GM21526 (cell line): Measurements from ENCODE around the gene CCDC63.
"Not testable (repeated sequence)": the region's sequence is repeated elsewhere in the genome, so short reads cannot be mapped to it uniquely, and the experiment has no call there.

Experiments used
- ATAC-seq: cut with Tn5 transposase; IDR thresholded peaks from one replicate; pipeline ENCODE4 v1.9.1; 2021; ENCODE audit warnings: moderate library complexity; ENCODE audit not compliant: unreplicated experiment, low FRiP score

CCDC63 gene

DNA sequence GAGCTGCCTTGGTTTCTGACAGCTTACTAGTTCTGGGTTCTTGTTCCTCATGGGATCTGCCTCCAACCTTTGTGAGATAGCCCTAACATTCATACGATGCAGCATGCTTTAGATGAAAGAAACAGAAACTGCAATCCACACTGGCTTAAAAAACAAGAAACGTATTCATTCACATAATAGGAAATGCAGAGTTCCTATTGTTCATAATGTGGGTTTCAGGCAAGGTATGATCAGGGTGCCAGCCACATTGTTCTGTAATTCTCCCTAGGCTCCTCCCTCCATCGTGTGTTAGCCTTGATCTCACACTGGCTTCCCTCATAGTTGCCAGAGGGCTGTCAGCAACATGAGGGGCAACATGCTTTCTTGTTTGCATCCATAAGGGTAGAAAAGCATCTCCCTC lies 2.7 kb upstream of the CCDC63 start:
- ATAC-seq, result no peak

DNA sequence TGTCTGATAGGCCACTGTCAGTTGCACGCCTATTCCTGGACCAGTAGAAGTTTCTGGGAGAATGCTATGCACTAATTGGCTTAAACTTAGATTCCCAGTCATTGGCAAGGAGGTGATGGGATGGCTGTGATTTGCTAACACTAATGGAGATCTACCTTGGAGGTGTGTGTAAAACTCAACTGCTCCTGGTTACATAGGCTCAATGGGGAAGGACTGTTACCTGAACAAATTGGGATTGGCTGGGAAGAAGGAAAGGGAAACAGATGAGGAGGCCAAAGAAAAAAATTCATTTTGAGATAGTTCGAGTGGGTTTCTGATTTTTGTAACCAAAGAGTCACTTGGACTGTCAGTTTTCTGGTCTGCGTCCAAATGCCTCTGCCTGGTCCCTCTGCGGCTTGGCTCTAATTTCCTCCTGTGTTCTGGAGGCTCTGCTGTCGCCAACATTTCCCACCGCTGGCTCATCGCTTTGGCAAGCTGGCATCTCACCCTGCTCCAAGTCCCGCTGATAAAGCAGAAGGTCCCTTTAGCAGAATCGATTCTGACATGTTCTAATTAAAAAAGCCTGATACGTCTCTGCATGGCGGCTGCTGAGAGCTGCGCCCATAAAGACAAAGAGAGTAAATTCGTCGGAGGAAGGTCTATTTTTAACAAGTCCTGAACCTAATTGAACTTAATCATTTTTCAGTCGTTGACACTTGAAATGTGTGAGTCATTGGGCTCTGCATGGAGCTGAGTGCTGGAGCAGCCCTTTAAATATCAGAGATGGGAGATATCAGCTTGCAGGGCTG lies 2.0 kb upstream of the CCDC63 start:
- ATAC-seq, result no peak

DNA sequence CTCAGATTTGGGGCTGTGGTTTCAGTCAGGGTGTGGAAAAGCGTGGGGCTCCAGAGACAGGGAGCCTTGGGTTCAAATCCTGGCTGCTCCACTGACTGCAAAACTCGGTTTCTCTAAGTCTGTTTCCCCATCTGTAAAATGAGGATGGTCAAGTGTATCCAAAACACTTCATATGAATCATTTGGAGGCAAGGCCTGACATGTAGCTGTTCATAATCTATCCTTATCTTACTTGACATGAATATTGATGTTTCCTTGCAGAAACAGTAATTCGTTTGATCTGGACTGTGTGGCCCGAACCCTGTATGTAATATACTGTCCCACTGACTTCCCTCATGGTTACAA lies 1.5 kb upstream of the CCDC63 start:
- ATAC-seq, result no peak

DNA sequence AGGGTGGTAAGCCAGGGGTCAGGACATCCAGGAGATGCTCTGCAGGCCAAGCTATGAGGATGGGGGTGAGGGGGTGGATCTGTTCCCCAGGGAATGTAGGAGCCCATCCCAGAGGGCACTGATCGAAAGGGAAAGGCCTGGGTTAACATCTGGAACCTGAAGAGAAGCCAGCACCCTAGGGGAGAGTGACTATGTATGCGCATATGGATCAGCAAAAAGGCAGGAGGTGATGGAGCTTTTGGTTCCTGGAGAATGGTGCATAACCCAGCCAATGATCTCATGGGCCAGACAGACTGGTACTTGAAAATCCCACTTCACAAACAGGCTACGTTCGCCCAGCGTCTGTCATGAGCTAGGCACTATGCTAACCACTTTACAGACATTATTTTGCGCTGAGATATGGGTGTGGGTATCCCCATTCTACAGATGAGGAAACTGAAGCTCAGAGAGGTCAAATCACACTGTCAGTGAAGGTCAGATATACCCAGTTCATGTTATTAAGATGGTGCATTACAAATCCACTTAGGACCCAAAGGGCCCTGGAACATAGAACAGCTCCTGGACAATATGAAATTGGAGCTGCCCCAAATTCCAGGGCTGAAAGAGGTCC lies 1.6 kb downstream of the CCDC63 start:
- no peak for ATAC-seq

DNA sequence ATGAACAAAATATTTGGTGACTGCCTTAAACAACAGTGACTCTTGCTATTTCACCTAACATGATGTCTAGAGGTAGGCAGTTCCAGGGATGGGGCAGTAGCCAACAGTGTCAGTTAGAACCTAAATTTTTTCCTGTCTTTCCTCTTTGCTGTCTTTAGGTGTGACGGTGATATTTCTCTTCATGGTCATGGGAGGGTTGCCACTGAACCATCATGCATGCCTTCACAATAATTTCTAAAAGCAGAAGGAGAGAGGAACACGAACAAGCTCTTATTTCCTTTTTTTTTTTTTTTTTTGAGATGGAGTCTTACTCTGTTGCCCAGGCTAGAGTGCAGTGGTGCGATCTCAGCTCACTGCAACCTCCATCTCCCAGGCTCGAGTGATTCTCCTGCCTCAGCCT lies 2.4 kb downstream of the CCDC63 start:
- ATAC-seq, result no peak

DNA sequence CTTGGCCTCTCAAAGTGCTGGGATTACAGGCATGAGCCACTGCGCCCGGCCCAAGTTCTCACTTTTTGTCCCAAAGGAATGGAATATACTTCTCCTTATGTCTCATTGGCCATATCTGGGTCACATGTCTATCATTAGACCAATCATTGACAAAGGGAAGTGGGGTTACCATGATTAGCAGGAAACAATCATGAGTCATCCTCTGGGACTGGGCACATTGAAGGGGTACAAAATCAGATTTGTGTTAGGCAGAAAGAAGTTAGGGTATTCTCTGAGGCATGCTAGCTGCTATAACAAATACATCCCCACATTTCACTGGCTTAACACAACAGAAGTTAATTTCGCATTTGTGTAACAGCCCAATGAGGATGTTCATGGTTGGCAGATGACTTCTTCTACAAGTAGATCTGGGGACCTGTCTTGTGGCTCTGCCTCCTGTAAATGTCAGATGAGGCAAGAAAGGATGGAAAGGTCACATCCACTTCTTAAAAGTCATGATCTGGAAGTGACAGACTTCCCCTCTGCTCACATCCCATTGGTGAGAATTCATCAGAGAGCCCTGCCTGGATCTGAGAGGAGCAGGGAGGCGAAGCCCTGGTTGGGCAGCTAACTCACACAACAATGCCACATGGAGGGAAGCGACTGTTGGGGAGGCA lies 3.1 kb downstream of the CCDC63 start:
- no peak for ATAC-seq

DNA sequence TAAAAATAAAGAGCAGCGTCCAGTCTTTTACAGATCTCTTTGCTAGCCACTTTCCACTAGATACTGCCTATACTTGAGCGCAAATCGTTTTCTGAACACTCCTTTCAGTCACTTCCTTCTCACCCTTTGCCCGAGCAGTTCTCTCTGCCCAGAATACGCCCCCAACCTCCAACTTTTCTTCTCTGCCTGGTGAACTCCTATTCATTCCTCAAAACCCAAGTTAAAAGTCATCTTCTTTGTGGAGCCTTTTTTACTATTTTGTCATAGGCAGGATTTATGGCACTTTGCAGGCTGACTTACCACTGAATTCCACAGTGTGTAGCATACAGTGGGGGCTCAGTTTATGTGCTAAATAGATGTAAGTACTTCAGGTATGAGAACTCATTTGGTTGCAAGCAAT lies 4.0 kb downstream of the CCDC63 start:
- no peak for ATAC-seq

DNA sequence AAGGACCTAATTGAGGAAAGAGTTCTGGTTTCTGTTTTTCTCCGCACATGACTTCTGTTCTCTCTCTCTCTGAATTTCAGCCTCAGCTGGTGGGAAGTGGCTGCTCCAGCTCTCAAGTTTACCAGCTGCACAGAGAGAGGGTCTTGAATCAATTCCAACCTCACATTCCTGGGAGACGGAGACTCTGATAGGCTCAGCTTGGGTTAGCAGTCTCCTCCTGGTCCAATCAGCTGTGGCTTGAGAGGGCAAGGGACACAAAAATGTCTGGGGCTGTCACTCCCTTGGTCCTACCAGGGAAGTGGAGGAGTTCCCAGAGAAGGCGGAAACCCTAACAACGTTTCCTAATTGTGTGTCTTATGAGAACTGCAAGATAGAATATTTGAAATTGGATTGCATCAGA lies 7.0 kb downstream of the CCDC63 start:
- ATAC-seq, result no peak

DNA sequence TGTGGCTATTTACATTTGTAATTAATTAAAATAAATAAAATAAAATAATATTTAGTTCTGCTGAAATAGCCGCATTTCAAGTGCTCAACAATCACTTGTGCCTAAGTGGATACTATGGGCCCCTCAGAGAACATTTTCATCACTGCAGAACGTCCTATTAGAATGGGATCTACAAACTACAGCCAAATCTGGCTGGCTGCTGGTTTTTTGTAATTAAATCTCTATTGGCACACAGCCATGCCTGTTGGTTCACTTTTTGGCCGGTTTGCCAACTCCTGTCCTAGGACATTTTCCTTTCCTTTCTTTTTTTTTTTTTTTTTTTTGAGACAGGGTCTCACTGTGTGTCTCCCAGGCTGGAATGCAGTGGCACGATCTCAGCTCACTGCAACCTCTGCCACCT lies 9.8 kb downstream of the CCDC63 start:
- ATAC-seq, result no peak

DNA sequence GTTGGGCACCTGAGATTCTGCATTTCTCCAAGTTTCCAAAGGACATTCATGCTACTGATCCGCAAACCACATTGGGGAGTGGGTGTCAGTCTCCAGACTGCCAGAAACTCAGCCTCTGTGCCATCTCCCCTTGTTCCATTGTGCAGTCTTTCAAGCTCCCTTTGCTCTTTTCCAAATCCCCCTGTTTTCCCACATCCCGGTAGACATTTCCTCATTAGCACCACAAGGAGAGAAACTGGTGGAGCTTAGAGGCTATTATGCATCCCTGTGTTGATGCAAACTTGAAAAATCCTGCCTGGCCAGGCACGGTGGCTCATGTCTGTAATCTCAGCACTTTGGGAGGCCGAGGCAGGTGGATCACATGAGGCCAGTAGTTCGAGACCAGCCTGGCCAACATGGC lies 10.7 kb downstream of the CCDC63 start:
- no peak for ATAC-seq

DNA sequence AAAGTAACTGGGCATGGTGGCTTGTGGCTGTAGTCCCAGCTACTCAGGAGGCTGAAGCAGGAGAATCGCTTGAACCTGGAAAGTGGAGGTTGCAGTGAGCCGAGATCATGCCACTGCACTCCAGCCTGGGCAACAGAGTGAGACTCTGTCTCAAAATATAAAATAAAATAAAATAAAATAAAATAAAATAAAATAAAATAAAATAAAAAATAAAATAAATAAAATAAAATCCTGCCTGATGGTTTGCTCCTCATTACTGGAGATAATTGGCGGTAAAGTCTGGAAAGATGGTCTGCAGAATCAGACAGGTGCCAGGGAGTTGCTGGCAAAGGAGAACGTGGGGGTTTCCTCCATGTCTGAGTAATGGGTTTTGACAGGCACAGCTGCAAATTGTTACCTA lies 11.2 kb downstream of the CCDC63 start:
- not testable (repeated sequence) for ATAC-seq

DNA sequence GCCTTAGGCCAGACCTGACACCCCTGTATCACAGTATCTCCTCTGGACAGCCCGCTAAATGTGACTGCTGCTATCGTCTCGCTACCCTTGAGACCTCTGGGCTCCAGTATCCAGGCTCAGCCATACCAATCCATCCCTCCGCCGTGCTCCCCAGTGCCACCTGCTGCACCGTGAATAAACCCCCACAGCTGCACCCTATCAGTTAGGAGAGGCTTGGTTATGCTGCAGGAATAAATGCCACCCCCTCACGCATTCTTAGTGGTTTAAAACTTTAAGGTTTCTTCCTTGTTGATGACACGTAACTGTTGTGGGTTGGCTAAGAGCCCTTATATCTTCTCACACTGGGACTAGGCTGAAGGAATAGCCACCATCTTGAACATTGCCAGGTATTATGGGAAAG lies 12.1 kb downstream of the CCDC63 start:
- ATAC-seq, result no peak

DNA sequence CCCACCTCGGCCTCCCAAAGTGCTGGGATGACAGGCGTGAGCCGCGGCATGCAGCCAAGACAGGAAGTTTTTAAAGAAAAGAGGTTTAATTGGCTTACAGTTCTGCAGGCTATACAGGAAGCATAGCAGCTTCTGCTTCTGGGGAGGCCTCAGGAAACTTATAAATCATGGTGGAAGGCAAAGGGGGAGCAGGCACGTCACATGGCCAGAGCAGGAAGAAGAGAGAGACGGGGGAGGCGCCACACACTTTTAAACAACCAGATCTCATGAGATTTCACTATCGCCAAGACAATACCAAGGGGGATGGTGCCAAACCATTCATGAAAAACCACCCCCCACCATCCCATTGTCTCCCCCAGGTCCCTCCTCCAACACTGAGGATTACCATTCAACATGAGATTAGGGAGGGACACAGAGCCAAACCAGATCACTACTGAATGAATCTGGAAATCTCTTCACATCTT lies 14.1 kb downstream of the CCDC63 start:
- ATAC-seq, result no peak

DNA sequence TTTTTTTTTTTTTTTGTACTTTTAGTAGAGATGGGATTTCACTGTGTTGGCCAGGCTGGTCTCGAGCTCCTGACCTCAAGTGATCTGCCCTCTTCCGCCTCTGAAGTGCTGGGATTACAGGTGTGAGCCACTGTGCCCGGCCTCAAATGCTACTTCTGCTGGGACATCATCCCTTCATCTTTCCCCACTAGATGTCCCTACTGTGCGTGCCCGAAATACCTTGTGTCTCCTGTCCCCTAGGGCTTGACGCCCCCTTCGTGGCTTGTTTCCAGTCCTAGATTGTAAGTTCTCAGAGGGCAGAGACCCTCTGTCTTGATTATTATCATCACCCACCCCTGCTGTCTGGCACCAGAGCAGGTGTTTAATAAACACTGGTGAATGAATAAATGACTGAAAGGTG lies 14.9 kb downstream of the CCDC63 start:
- no peak for ATAC-seq

DNA sequence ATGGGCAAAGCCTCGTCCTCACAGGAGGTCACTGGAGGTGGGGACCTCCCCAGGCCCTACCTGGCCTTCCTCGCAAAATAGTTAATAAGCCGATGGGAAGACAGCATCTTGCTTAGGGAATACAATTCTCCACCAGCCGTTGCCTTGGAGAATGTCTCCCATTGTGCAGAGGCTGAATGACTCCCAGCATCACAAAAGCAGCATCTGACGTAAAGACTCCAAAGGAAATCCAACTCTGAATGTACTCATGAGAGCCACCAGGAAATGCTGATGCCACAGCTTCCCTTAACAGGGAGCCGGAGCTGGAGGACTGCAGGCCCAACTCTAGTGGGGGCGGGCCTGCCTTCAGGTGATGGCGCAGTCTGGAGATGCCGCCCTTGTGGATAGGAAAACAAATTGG lies 15.5 kb downstream of the CCDC63 start:
- no peak for ATAC-seq

DNA sequence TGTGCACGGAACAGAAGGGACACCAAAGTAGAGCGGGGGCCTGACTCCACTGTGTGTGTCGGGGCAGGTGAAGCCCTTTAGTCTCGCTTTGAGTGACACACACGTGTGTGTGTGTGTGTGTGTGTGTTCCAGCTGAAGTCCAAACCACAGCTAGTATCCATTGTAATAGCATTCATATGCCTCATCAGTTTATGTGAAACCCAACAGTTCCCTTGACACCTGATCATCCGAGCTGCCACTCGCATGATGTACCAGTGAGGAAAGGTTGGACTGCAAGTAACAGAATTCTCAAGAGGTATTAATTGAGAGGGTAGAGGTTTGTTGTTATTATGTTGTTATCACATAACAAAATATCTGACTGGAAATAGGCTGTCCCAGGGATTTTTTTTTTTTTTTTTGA lies 16.4 kb downstream of the CCDC63 start:
- ATAC-seq, result no peak

DNA sequence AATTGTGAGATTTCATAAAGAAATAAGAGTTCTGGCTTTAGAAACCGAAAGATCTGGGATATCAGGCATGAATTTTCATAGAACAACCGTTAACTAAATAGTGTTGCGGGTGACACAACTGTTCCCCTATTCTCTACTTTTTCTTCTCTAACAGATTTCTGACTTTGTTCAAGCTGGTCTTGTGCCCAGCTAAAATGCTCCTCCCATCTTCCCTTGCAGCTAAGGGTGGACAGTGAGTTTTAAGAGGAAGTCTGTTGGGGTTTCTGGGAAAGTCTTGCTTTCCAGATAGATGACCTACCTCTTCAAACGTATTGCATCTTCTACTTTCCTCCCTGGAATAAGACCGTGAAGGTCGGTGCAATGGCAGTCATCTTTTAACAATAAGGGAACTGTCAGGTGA lies 18.7 kb downstream of the CCDC63 start:
- no peak for ATAC-seq

DNA sequence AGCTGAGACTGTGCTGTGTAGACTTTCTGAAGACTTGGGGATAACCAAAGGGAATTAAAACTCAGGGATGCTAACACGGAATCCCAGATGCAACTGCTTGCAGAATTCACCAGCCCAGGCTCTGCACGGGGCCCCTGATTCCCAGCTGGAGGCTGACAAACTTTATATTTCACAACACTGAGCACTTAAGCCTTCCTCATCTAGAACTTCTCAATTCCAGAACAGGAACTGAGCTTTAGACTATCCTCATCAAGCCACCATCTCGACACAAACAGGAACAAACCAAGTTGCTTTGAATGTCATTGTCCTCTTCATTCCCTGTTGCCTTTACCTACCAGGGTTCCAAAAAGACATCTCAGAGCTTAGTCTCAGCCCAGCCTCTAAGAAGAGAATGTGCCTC lies 22.2 kb downstream of the CCDC63 start:
- ATAC-seq, result no peak

DNA sequence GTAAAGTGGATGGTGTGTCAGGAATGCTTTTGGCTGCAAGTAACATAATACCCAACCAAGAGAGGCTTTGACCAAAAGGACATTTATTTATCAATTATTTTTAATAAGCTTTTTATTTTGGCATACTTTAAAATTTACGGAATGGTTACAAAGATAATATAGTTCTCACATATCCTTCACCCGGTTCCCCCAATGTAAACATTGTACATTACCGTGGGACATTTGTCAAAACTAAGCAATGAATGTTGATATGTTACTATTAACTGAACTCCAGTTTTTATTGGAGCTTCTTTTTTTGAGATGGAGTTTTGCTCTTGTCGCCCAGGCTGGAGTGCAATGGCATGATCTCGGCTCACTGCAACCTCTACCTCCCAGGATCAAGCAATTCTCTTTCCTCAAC lies 23.0 kb downstream of the CCDC63 start:
- no peak for ATAC-seq

DNA sequence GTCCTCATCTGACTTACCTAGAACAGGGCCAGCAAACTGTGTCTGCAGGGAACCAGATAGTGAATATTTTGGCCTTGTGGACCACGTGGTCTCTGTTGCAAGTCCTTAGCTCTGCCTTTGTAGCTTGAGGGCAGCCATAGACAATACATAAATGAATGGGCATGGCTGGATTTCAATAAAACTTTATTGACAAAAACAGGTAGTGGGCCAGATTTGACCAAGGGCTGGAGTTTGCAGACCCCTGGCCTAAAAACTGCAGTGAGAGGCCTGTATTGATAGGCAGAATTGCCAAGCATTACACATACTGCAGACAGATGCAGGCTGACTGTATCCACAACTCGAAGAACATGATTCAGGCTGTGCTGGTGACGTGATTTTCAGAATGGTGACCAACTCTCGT lies 25.3 kb downstream of the CCDC63 start:
- no peak for ATAC-seq

DNA sequence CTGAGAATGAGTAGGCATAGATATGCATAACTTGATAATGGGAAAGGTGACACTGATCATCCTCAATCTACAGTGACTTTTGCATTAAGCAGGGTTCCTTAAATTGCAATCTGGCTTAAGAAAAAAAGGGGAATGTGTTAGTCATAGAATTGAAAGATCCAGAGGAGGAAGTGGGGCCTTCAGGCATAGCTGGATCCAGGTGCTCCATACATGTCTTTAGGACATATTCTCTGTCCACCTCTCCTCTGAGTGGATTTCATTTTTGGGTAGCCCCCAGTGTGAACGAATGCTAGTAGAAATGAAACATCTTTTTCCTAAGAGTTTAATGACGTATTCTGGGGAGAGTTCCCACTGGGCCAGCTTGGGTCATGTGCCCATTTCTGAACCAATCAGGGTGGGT lies 27.6 kb downstream of the CCDC63 start:
- ATAC-seq, result no peak

DNA sequence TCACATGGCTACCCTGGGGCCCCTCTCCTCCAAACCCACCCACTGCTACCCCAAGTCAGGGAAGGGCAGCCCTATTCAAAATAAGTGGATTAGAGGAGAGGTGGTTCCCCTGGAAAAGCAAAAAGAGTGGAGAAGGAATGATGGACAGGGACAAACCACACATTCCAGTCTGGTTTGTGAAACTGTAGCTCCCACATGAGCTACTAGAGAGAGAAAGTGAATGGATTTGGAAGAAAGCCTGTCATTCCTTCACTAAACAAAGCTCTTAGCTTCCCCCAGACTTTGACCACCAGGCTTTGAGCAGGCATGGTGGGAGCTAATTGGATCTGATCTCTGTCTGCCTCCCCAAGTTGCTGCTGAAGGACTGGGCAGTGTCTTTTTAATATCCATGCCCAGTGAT lies 28.0 kb downstream of the CCDC63 start:
- no peak for ATAC-seq
